ENCODE results near the gene TRIM38.

- TF ChIP-seq POLR2AphosphoS5 (IDR thresholded peaks at IDR 0.05; ENCODE audit: low read depth, low read length) = no peak
- TF ChIP-seq, protein P1, sequence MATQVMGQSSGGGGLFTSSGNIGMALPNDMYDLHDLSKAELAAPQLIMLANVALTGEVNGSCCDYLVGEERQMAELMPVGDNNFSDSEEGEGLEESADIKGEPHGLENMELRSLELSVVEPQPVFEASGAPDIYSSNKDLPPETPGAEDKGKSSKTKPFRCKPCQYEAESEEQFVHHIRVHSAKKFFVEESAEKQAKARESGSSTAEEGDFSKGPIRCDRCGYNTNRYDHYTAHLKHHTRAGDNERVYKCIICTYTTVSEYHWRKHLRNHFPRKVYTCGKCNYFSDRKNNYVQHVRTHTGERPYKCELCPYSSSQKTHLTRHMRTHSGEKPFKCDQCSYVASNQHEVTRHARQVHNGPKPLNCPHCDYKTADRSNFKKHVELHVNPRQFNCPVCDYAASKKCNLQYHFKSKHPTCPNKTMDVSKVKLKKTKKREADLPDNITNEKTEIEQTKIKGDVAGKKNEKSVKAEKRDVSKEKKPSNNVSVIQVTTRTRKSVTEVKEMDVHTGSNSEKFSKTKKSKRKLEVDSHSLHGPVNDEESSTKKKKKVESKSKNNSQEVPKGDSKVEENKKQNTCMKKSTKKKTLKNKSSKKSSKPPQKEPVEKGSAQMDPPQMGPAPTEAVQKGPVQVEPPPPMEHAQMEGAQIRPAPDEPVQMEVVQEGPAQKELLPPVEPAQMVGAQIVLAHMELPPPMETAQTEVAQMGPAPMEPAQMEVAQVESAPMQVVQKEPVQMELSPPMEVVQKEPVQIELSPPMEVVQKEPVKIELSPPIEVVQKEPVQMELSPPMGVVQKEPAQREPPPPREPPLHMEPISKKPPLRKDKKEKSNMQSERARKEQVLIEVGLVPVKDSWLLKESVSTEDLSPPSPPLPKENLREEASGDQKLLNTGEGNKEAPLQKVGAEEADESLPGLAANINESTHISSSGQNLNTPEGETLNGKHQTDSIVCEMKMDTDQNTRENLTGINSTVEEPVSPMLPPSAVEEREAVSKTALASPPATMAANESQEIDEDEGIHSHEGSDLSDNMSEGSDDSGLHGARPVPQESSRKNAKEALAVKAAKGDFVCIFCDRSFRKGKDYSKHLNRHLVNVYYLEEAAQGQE (IDR thresholded peaks at IDR 0.05; ENCODE audit: insufficient read depth in 1 of 2, low read depth in 2 of 2, low read length in 2 of 2) = no peak
- no peak for TF ChIP-seq TAF1 (IDR thresholded peaks at IDR 0.05; ENCODE audit: borderline replicate concordance, insufficient read depth, low read length)
Measured at GRCh38 chr6:25980935-25981334, 18.3 kb downstream of the TRIM38 start.

All from PFSK-1 (cell line).